ENCODE data around the gene RBM44. TPM values are rescaled to one million over a fixed set of nuclear protein-coding genes. Genes with fewer than 3 reads are reported as not detected.

The RBM44 gene
- total and polyA plus RNA-seq, 7 experiments from 2014 or later: 0.06 to 3.1 (median 0.84) TPM; not detected in 1

DNA sequence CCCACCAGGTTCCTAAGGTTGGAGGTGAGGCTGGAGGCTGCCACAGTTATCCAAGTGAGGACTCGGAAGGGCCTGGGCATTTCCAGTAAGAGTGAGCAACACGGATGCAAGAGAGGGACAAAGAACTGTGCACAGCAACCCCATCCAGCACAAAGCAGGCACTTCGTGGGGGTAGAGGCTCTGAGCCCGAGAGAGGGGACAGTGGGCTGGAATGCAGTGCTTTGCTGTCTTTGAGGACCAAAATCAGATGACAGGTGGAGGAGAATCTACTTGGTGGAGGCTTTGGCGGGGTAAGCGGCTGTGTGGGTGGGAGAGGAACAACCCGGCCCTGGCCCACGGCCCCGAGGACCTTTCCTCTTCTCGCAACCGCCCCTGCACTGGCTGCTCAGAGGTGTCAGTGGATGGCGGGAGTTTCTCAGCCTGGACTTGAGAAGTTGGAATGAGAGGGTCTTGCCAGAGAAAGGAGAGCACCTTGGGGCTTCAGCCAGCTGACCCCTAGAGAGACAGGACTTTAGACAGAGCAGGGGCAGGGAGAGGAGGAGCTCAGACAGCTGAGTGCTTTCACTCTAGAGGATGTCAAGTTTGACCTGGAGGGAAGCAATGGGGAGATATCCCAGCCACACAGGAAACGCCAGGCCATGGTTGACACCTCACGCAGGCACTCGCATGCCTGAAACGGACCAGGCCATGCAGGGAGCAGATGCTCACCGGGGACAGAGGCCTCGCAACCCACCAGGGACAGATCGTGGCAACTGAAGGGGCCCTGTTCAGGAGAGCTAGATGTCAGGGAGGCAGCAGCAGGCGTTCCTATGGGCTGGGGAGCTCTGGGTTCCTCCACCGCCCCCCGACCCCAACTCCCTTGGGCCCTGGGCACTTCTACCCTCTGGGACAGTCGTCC is 72.4 kb downstream of the RBM44 start:
- H3K4me1 Mint-ChIP-seq: peaks cover 10 to 29% (median 22%) of the 10 kb centered on the region in 7 donors
- H3K27me3 Mint-ChIP-seq: peaks cover 4 to 39% (median 19%) of the 10 kb centered on the region in 5 donors
- CTCF ChIA-PET: no interaction called here
- Histone ChIP-seq H3K9me3 (ENCODE audit: control insufficient read depth in 2 of 3, low read length in 3 of 3) (no peaks in the 10 kb centered on the region), H3K36me3 (ENCODE audit: control insufficient read depth in 2 of 3, insufficient read depth in 3 of 3, low read length in 3 of 3) (no peaks in the 10 kb centered on the region), H3K27me3 (ENCODE audit: control insufficient read depth in 2 of 2, insufficient read depth in 2 of 2, low read length in 2 of 2) (no peaks in the 10 kb centered on the region), H3K27ac (ENCODE audit: low read depth, low read length) (no peak overlapping the region), H3K4me1 (ENCODE audit: control insufficient read depth in 2 of 2, insufficient read depth in 2 of 2, low read length in 2 of 2) (peaks cover 0 to 4% of the 10 kb centered on the region in 2 donors), H3K4me3 (ENCODE audit: low read length) (no peak overlapping the region)
- intact Hi-C loops (cut with micrococcal nuclease): no loop called here
- no peak overlapping the region for H3K4me3 Mint-ChIP-seq
- H3K36me3 Mint-ChIP-seq: peaks cover 0 to 3% (median 0%) of the 10 kb centered on the region in 5 donors
- POLR2A ChIA-PET: no interaction called here
- ATAC-seq (no peak), DNase-seq (no peak)
- no peaks in the 10 kb centered on the region for H3K9me3 Mint-ChIP-seq
- H3K27ac Mint-ChIP-seq: peak overlapping the region in 3 of 9 donors; percentile 47 to 77 (median 77)

GRCh38 chr2:237872178-237872887 is 73.8 kb downstream of the RBM44 start:
- POLR2A ChIA-PET: interaction anchor here (1.0 kb wide), 1 partner anchor 70 kb away, joined by 4 read pairs; no protein-coding TSS in a partner anchor
- Histone ChIP-seq H3K27me3 (ENCODE audit: control insufficient read depth in 2 of 2, insufficient read depth in 2 of 2, low read length in 2 of 2) (no peaks in the 10 kb centered on the region), H3K36me3 (ENCODE audit: control insufficient read depth in 2 of 3, insufficient read depth in 3 of 3, low read length in 3 of 3) (no peaks in the 10 kb centered on the region), H3K9me3 (ENCODE audit: control insufficient read depth in 2 of 3, low read length in 3 of 3) (no peaks in the 10 kb centered on the region), H3K4me3 (ENCODE audit: low read length) (no peak overlapping the region), H3K4me1 (ENCODE audit: control insufficient read depth in 2 of 2, insufficient read depth in 2 of 2, low read length in 2 of 2) (peaks cover 0 to 4% of the 10 kb centered on the region in 2 donors), H3K27ac (ENCODE audit: low read depth, low read length) (no peak overlapping the region)
- Mint-ChIP-seq H3K27ac (no peak overlapping the region), H3K9me3 (no peaks in the 10 kb centered on the region), H3K4me3 (no peak overlapping the region), H3K27me3 (peaks cover 4 to 33% (median 19%) of the 10 kb centered on the region in 5 donors), H3K4me1 (peaks cover 10 to 25% (median 22%) of the 10 kb centered on the region in 7 donors), H3K36me3 (peaks cover 0 to 3% (median 0%) of the 10 kb centered on the region in 5 donors)
- DNase-seq (no peak), ATAC-seq (no peak)
- CTCF ChIA-PET: no interaction called here
- intact Hi-C loops (cut with micrococcal nuclease): no loop called here

- Histone ChIP-seq H3K4me1 (ENCODE audit: control insufficient read depth in 2 of 2, insufficient read depth in 2 of 2, low read length in 2 of 2) (peaks cover 0 to 4% of the 10 kb centered on the region in 2 donors), H3K36me3 (ENCODE audit: control insufficient read depth in 2 of 3, insufficient read depth in 3 of 3, low read length in 3 of 3) (no peaks in the 10 kb centered on the region), H3K4me3 (ENCODE audit: low read length) (no peak overlapping the region), H3K9me3 (ENCODE audit: control insufficient read depth in 2 of 3, low read length in 3 of 3) (no peaks in the 10 kb centered on the region), H3K27me3 (ENCODE audit: control insufficient read depth in 2 of 2, insufficient read depth in 2 of 2, low read length in 2 of 2) (no peaks in the 10 kb centered on the region), H3K27ac (ENCODE audit: low read depth, low read length) (no peak overlapping the region)
- intact Hi-C loops (cut with micrococcal nuclease): no loop called here
- ChIA-PET CTCF (no interaction called here), POLR2A (interaction anchor here (1.0 kb wide), 1 partner anchor 69 kb away, joined by 4 read pairs; no protein-coding TSS in a partner anchor)
- peak overlapping the region in 2 of 9 donors; percentile 29 to 46 for H3K27ac Mint-ChIP-seq
- peak overlapping the region in 8 of 10 donors; percentile 16 to 53 (median 33) for H3K4me3 Mint-ChIP-seq
- peak; percentile 44 for ATAC-seq
- peaks cover 0 to 3% (median 0%) of the 10 kb centered on the region in 5 donors for H3K36me3 Mint-ChIP-seq
- peaks cover 10 to 25% (median 20%) of the 10 kb centered on the region in 7 donors for H3K4me1 Mint-ChIP-seq
- H3K9me3 Mint-ChIP-seq: no peaks in the 10 kb centered on the region
- DNase-seq: peak in 5 of 9 donors; percentile 19 to 51 (median 45)
- H3K27me3 Mint-ChIP-seq: peaks cover 4 to 25% (median 19%) of the 10 kb centered on the region in 5 donors
Observed at GRCh38 chr2:237873421-237873831, 74.8 kb downstream of the RBM44 start.

DNA sequence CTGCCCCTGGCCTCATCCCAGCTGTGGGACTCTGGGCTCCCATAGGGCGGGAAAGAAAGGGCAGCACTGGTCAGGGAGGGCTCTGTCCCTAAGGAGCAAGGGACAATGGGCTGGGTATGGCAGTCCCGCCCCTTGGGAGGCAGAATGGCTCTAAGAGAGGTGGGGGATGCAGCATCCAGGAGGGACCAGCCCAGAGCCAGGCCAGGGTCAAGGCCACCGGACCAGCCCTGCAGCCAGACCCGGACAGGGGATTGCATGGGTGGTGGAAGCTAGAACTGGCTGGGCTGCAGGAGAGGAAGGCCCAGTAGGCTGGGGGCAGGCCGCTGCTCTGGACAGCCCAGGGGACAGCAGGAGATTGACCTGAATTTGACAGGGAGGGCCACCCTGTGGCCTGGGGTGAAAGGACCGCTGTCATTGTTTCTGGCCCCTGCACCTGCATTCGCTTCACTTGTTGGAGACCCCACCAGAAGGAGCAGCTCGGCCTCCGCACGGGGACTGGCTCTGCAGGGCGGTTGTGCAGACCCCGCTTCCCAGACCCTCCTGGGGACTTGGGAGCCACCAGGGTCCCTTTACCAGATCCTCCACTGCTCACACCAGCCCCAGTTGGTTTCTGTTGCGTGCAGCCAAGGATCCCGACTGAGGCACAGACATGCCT is 75.4 kb downstream of the RBM44 start:
- Mint-ChIP-seq H3K4me3 (peak overlapping the region in 7 of 10 donors; percentile 20 to 53 (median 28)), H3K36me3 (peaks cover 0 to 3% (median 0%) of the 10 kb centered on the region in 5 donors), H3K27me3 (peaks cover 0 to 19% (median 13%) of the 10 kb centered on the region in 5 donors), H3K9me3 (no peaks in the 10 kb centered on the region), H3K27ac (no peak overlapping the region), H3K4me1 (peaks cover 4 to 19% (median 14%) of the 10 kb centered on the region in 7 donors)
- H3K27ac ChIP-seq (ENCODE audit: low read depth, low read length): no peak overlapping the region
- H3K9me3 ChIP-seq (ENCODE audit: control insufficient read depth in 2 of 3, low read length in 3 of 3): no peaks in the 10 kb centered on the region
- no peak overlapping the region for H3K4me3 ChIP-seq (ENCODE audit: low read length)
- intact Hi-C loops (cut with micrococcal nuclease): no loop called here
- H3K27me3 ChIP-seq (ENCODE audit: control insufficient read depth in 2 of 2, insufficient read depth in 2 of 2, low read length in 2 of 2): no peaks in the 10 kb centered on the region
- POLR2A ChIA-PET: interaction anchor here (1.0 kb wide), 1 partner anchor 328 kb away, joined by 3 read pairs; no protein-coding TSS in a partner anchor
- ATAC-seq: no peak
- CTCF ChIA-PET: no interaction called here
- no peaks in the 10 kb centered on the region for H3K36me3 ChIP-seq (ENCODE audit: control insufficient read depth in 2 of 3, insufficient read depth in 3 of 3, low read length in 3 of 3)
- peaks cover 0 to 4% of the 10 kb centered on the region in 2 donors for H3K4me1 ChIP-seq (ENCODE audit: control insufficient read depth in 2 of 2, insufficient read depth in 2 of 2, low read length in 2 of 2)
- DNase-seq: no peak

GRCh38 chr2:237874585-237875161 is 76.1 kb downstream of the RBM44 start:
- Mint-ChIP-seq H3K27me3 (peaks cover 0 to 15% (median 13%) of the 10 kb centered on the region in 5 donors), H3K4me3 (no peak overlapping the region), H3K36me3 (peaks cover 0 to 1% (median 0%) of the 10 kb centered on the region in 5 donors), H3K4me1 (peaks cover 0 to 12% (median 8%) of the 10 kb centered on the region in 7 donors), H3K9me3 (no peaks in the 10 kb centered on the region), H3K27ac (no peak overlapping the region)
- H3K4me1 ChIP-seq (ENCODE audit: control insufficient read depth in 2 of 2, insufficient read depth in 2 of 2, low read length in 2 of 2): peaks cover 0 to 4% of the 10 kb centered on the region in 2 donors
- no peaks in the 10 kb centered on the region for H3K36me3 ChIP-seq (ENCODE audit: control insufficient read depth in 2 of 3, insufficient read depth in 3 of 3, low read length in 3 of 3)
- H3K9me3 ChIP-seq (ENCODE audit: control insufficient read depth in 2 of 3, low read length in 3 of 3): no peaks in the 10 kb centered on the region
- ATAC-seq (no peak), DNase-seq (no peak)
- CTCF ChIA-PET: no interaction called here
- intact Hi-C loops (cut with micrococcal nuclease): no loop called here
- H3K27ac ChIP-seq (ENCODE audit: low read depth, low read length): no peak overlapping the region
- POLR2A ChIA-PET: interaction anchor here (1.0 kb wide), 1 partner anchor 328 kb away, joined by 3 read pairs; no protein-coding TSS in a partner anchor
- no peak overlapping the region for H3K4me3 ChIP-seq (ENCODE audit: low read length)
- H3K27me3 ChIP-seq (ENCODE audit: control insufficient read depth in 2 of 2, insufficient read depth in 2 of 2, low read length in 2 of 2): no peaks in the 10 kb centered on the region

Data from naive thymus-derived CD4-positive, alpha-beta T cell (primary cell).